ENCODE results near the gene CYP27A1. TPM values are rescaled to one million over a fixed set of nuclear protein-coding genes. Genes with fewer than 3 reads are reported as not detected.
A peak's percentile ranks its signal among the peaks of the same experiment; 100 is the strongest.

CYP27A1 gene
- total and polyA plus RNA-seq, 12 donors, result 29.1 to 124 (median 81.0) TPM

DNA sequence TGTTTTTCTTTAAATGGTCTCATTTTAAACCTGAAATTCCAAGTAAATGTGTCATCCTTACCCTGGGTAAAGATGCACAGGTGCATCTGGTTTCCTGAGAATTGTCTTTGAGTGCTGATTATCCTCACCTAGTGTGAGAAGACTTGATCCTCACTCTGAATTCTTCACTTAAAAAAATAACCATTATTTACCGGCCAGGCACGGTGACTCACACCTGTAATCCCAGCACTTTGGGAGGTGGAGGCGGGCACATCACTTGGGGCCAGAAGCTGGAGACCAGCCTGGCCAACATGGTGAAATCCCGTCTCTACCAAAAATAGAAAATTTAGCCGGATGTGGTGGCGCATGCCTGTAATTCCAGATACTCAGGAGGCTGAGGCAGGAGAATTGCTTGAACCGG is 67.8 kb downstream of the CYP27A1 start:
- Histone ChIP-seq H3K4me3 (no peak overlapping the region), H3K9me3 (replicated peaks in 1 of 3) (no peaks in the 10 kb centered on the region), H3K27ac (no peak overlapping the region), H3K36me3 (replicated peaks in 1 of 2) (no peaks in the 10 kb centered on the region), H3K27me3 (peaks cover 21% of the 10 kb centered on the region), H3K4me1 (replicated peaks in 1 of 2) (no peaks in the 10 kb centered on the region)
- TF ChIP-seq, protein P1, sequence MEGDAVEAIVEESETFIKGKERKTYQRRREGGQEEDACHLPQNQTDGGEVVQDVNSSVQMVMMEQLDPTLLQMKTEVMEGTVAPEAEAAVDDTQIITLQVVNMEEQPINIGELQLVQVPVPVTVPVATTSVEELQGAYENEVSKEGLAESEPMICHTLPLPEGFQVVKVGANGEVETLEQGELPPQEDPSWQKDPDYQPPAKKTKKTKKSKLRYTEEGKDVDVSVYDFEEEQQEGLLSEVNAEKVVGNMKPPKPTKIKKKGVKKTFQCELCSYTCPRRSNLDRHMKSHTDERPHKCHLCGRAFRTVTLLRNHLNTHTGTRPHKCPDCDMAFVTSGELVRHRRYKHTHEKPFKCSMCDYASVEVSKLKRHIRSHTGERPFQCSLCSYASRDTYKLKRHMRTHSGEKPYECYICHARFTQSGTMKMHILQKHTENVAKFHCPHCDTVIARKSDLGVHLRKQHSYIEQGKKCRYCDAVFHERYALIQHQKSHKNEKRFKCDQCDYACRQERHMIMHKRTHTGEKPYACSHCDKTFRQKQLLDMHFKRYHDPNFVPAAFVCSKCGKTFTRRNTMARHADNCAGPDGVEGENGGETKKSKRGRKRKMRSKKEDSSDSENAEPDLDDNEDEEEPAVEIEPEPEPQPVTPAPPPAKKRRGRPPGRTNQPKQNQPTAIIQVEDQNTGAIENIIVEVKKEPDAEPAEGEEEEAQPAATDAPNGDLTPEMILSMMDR (IDR thresholded peaks at IDR 0.05), result no peak
- no peak for TF ChIP-seq POLR2A (IDR thresholded peaks at IDR 0.05)
- 65 to 74% (median 71%) methylated on average over 6 to 7 of the region's 7 CpGs for WGBS, 4 donors
- DNase-seq, result no peak
- intact Hi-C loops (cut with DNase I), result loop anchor here (5.0 to 10.0 kb wide), 5 partner anchors 48 to 157 kb away; partner anchors contain the start of gene TTLL4 (in 1 of the 2)

GRCh38 chr2:218850796-218851195 is 68.8 kb downstream of the CYP27A1 start:
- 66 to 80% (median 71%) methylated on average over 2 of the region's 2 CpGs for WGBS, 4 donors
- TF ChIP-seq, protein P1 (IDR thresholded peaks at IDR 0.05), result no peak
- no peak for TF ChIP-seq POLR2A (IDR thresholded peaks at IDR 0.05)
- intact Hi-C loops (cut with DNase I), result loop anchor here in 1 of 2 donors (5.0 kb wide), 2 partner anchors 47 to 143 kb away; no protein-coding TSS in a partner anchor
- no peaks in the 10 kb centered on the region for H3K9me3 ChIP-seq (replicated peaks in 1 of 3)
- peaks cover 24% of the 10 kb centered on the region for H3K27me3 ChIP-seq
- DNase-seq, result no peak
- H3K4me3 ChIP-seq, result no peak overlapping the region
- H3K27ac ChIP-seq, result no peak overlapping the region
- H3K4me1 ChIP-seq (replicated peaks in 1 of 2), result no peaks in the 10 kb centered on the region
- no peaks in the 10 kb centered on the region for H3K36me3 ChIP-seq (replicated peaks in 1 of 2)

DNA sequence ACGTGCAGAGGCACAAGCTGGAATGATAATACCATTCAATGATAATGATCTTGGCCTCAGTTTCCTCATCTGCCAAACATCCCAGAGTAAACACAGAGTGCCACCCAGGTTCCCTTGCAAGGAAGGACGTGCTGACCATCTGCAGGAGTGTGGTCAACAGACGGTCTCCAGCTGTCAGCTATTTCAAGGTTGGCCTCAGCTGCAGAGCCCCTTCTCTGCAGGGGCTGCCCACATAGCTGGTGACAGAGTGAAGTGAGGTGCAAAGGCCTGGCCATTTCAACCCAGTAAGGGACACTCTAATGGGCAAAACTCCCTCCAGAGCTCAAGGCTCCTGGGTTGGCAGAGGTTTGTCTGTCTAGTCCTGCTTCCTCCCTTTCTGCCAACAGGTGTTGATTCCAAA is 69.3 kb downstream of the CYP27A1 start:
- TF ChIP-seq POLR2A (IDR thresholded peaks at IDR 0.05), result no peak
- TF ChIP-seq, protein P1 (IDR thresholded peaks at IDR 0.05), result no peak
- Histone ChIP-seq H3K9me3 (replicated peaks in 1 of 3) (no peaks in the 10 kb centered on the region), H3K36me3 (replicated peaks in 1 of 2) (no peaks in the 10 kb centered on the region), H3K27ac (no peak overlapping the region), H3K4me1 (replicated peaks in 1 of 2) (no peaks in the 10 kb centered on the region), H3K27me3 (peaks cover 24% of the 10 kb centered on the region), H3K4me3 (no peak overlapping the region)
- intact Hi-C loops (cut with DNase I), result loop anchor here in 1 of 2 donors (5.0 kb wide), 2 partner anchors 46 to 144 kb away; no protein-coding TSS in a partner anchor
- 17 to 70% (median 45%) methylated on average over 2 to 3 of the region's 3 CpGs for WGBS, 4 donors
- no peak for DNase-seq

DNA sequence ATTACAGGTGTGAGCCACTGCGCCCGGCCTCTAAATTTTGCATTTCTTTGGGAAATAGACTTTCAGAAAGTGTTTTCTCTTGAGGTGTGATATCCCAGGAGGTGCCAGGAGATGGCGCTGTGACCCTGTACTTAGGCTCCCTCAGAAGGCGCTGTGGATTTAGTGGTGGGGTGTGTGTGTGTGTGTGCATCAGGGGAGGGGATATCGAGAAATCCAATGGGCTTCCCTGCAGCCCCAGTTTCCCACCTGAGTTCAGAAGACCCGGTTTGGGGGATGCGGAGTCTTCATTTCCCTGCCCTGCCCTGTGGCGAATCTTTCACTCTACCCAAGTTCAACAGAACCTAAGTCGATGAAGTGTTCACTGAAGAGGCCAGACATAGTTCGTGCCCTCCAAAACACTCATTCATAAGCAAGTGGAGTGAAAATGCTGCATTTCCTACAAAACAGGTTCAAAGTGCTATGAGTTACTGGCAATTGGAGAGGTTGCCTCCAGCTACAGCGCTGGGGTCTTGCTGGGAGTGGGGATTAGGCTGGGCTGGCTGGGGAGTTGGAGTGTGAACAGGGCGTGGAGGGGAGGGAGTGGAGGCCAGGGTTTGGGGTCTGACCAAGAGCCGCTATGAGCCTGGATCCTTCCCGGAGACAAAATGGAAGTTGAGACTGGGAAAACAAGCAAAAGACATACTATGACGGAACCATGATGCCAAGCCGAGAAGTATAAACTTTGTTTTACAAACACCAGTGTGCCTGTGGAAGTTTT is 71.1 kb downstream of the CYP27A1 start:
- intact Hi-C loops (cut with DNase I), result loop anchor here in 1 of 2 donors (5.0 kb wide), 2 partner anchors 44 to 146 kb away; no protein-coding TSS in a partner anchor
- no peaks in the 10 kb centered on the region for H3K4me1 ChIP-seq (replicated peaks in 1 of 2)
- H3K36me3 ChIP-seq (replicated peaks in 1 of 2), result no peaks in the 10 kb centered on the region
- no peak overlapping the region for H3K4me3 ChIP-seq
- peak; percentile 33 to 81 (median 72) for DNase-seq
- TF ChIP-seq POLR2A (IDR thresholded peaks at IDR 0.05), result no peak
- TF ChIP-seq, protein P1 (IDR thresholded peaks at IDR 0.05), result peak; percentile 61 to 83 (median 78)
- no peak overlapping the region for H3K27ac ChIP-seq
- no peaks in the 10 kb centered on the region for H3K9me3 ChIP-seq (replicated peaks in 1 of 3)
- WGBS, 4 donors, result 20 to 29% (median 22%) methylated on average over 16 of the region's 16 CpGs
- H3K27me3 ChIP-seq, result peaks cover 27% of the 10 kb centered on the region
